ENCODE data around the gene COQ4. TPM values are rescaled to one million over a fixed set of nuclear protein-coding genes. Genes with fewer than 3 reads are reported as not detected.

COQ4 gene
- total RNA-seq, 1 experiment from 2014 or later, result 28.1 TPM

DNA sequence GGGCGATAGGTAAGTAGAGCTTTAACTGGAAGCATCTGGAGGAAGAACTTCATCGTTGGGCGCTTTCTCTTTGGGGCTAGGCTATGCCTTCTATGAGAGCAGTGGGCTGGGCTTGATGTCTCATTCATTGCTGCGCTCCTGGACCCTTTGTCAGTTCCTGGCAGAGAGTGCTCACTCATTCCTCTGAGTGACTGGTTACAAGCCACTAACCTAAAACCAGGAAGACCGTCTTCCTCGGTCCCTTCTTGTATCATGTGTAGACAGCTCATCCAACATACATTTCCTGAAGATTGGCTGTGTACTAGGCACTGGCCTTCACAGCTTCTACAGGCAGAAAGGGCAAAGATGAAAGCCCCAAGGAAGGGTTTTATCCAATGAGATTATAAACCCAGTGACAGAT lies 40.1 kb upstream of the COQ4 start:
- ChIA-PET POLR2A (ENCODE audit: unreplicated experiment) (no interaction called here), CTCF (interaction anchor here (0.6 kb wide), 1 partner anchor 158 kb away, joined by 3 read pairs; no protein-coding TSS in a partner anchor)
- H3K4me1 ChIP-seq (ENCODE audit: insufficient read depth, low read length), result 0 out of 2 replicates have a peak, but pooled peaks cover 1% of the 10 kb centered on the region
- DNase-seq (peak; percentile 11), ATAC-seq (peak; percentile 22; the same call in 1 of the 2 replicates)
- no peak overlapping the region for H3K27ac ChIP-seq (ENCODE audit: low read length)
- H3K36me3 ChIP-seq (ENCODE audit: low read depth, low read length), result no peaks in the 10 kb centered on the region
- H3K4me2 ChIP-seq (ENCODE audit: low read length), result no peak overlapping the region
- no peak overlapping the region for H3K9ac ChIP-seq (ENCODE audit: low read length)
- H3K79me2 ChIP-seq (ENCODE audit: low read length), result 0 out of 2 replicates have a peak, but pooled peaks cover 2% of the 10 kb centered on the region
- no peak for TF ChIP-seq EZH2phosphoT487 (IDR thresholded peaks at IDR 0.05; ENCODE audit: borderline replicate concordance, low read length)
- no peak for TF ChIP-seq CTCF (conservative IDR thresholded peaks at IDR 0.05; ENCODE audit: low read depth, low read length)
- TF ChIP-seq EZH2 (IDR thresholded peaks at IDR 0.05; ENCODE audit: low read length, unreplicated experiment), result no peak
- no peaks in the 10 kb centered on the region for H4K20me1 ChIP-seq (ENCODE audit: low read length)
- BruUV-seq (replicated peaks), result no TSS peak
- no peaks in the 10 kb centered on the region for H3K27me3 ChIP-seq (ENCODE audit: low read length)
- H3K9me3 ChIP-seq (ENCODE audit: low read length), result no peaks in the 10 kb centered on the region
- H3F3A ChIP-seq (ENCODE audit: low read length, unreplicated experiment), result no peaks in the 10 kb centered on the region
- H2AFZ ChIP-seq (ENCODE audit: low read length), result no peak overlapping the region
- intact Hi-C loops (cut with micrococcal nuclease), result no loop called here
- H3K9me2 ChIP-seq (replicated peaks; ENCODE audit: low read length), result no peaks in the 10 kb centered on the region
- no peak overlapping the region for H3K4me3 ChIP-seq (ENCODE audit: low read length)

- intact Hi-C loops (cut with micrococcal nuclease), result no loop called here
- POLR2A ChIA-PET (ENCODE audit: unreplicated experiment), result no interaction called here
Observed at GRCh38 chr9:128285033-128285784, 37.4 kb upstream of the COQ4 start.

More at GRCh38 chr9:128285033-128285784, 37.4 kb upstream of the COQ4 start:
- TF ChIP-seq CTCF (conservative IDR thresholded peaks at IDR 0.05; ENCODE audit: low read depth, low read length), result no peak
- TF ChIP-seq EZH2 (IDR thresholded peaks at IDR 0.05; ENCODE audit: low read length, unreplicated experiment), result no peak
- TF ChIP-seq EZH2phosphoT487 (IDR thresholded peaks at IDR 0.05; ENCODE audit: borderline replicate concordance, low read length), result no peak
- H3K9ac ChIP-seq (ENCODE audit: low read length), result no peak overlapping the region
- H3F3A ChIP-seq (ENCODE audit: low read length, unreplicated experiment), result no peaks in the 10 kb centered on the region
- BruUV-seq (replicated peaks), result no TSS peak
- no peaks in the 10 kb centered on the region for H3K79me2 ChIP-seq (ENCODE audit: low read length)
- CTCF ChIA-PET, result interaction anchor here (0.5 kb wide), 1 partner anchor 136 kb away, joined by 6 read pairs; the partner anchor contains the start of gene CERCAM
- DNase-seq (no peak), ATAC-seq (no peak)
- no peaks in the 10 kb centered on the region for H3K9me2 ChIP-seq (replicated peaks; ENCODE audit: low read length)
- H3K27me3 ChIP-seq (ENCODE audit: low read length), result no peaks in the 10 kb centered on the region
- no peak overlapping the region for H2AFZ ChIP-seq (ENCODE audit: low read length)
- no peaks in the 10 kb centered on the region for H3K36me3 ChIP-seq (ENCODE audit: low read depth, low read length)
- no peak overlapping the region for H3K27ac ChIP-seq (ENCODE audit: low read length)
- no peaks in the 10 kb centered on the region for H3K9me3 ChIP-seq (ENCODE audit: low read length)
- H3K4me2 ChIP-seq (ENCODE audit: low read length), result no peak overlapping the region
- H3K4me3 ChIP-seq (ENCODE audit: low read length), result no peak overlapping the region
- H4K20me1 ChIP-seq (ENCODE audit: low read length), result no peaks in the 10 kb centered on the region
- H3K4me1 ChIP-seq (ENCODE audit: insufficient read depth, low read length), result no peaks in the 10 kb centered on the region

All from PC-3 (cell line).